ENCODE measurements around the gene PLD2.
"Not testable (repeated sequence)": the region's sequence is repeated elsewhere in the genome, so short reads cannot be mapped to it uniquely, and the experiment has no call there.

PLD2 gene

DNA sequence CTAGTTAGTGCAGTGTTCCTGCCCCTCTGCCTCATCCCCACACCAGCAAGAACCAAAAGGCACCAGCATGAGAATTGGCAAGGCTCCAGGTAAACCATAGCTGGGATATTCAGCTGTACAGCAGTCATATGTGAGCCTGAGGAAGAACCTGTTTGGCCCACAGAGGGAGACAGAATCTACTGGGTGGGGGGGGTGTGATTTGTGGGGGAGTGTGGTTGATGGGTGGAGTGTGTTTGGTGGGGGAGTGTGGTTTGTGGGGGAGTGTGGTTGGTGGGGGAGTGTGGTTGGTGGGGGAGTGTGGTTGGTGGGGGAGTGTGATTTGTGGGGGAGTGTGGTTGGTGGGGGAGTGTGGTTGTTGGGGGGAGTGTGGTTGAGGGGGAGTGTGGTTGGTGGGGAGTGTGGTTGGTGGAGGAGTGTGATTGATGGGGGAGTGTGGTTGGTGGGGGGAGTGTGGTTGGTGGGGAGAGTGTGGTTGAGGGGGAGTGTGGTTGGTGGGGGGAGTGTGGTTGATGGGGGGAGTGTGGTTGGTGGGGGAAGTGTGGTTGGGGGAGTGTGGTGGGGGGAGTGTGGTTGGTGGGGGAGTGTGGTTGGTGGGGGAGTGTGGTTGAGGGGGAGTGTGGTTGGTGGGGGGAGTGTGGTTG, 45.7 kb downstream of the PLD2 start:
- TF ChIP-seq, protein P1, sequence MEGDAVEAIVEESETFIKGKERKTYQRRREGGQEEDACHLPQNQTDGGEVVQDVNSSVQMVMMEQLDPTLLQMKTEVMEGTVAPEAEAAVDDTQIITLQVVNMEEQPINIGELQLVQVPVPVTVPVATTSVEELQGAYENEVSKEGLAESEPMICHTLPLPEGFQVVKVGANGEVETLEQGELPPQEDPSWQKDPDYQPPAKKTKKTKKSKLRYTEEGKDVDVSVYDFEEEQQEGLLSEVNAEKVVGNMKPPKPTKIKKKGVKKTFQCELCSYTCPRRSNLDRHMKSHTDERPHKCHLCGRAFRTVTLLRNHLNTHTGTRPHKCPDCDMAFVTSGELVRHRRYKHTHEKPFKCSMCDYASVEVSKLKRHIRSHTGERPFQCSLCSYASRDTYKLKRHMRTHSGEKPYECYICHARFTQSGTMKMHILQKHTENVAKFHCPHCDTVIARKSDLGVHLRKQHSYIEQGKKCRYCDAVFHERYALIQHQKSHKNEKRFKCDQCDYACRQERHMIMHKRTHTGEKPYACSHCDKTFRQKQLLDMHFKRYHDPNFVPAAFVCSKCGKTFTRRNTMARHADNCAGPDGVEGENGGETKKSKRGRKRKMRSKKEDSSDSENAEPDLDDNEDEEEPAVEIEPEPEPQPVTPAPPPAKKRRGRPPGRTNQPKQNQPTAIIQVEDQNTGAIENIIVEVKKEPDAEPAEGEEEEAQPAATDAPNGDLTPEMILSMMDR (IDR thresholded peaks at IDR 0.05): no peak
- no peak for TF ChIP-seq ZFX (IDR thresholded peaks at IDR 0.05; ENCODE audit: borderline replicate concordance)
- H3K27ac ChIP-seq: no peak overlapping the region

- H3K27ac ChIP-seq: no peak overlapping the region
Observed at GRCh38 chr17:4853208-4853671, 46.3 kb downstream of the PLD2 start.

DNA sequence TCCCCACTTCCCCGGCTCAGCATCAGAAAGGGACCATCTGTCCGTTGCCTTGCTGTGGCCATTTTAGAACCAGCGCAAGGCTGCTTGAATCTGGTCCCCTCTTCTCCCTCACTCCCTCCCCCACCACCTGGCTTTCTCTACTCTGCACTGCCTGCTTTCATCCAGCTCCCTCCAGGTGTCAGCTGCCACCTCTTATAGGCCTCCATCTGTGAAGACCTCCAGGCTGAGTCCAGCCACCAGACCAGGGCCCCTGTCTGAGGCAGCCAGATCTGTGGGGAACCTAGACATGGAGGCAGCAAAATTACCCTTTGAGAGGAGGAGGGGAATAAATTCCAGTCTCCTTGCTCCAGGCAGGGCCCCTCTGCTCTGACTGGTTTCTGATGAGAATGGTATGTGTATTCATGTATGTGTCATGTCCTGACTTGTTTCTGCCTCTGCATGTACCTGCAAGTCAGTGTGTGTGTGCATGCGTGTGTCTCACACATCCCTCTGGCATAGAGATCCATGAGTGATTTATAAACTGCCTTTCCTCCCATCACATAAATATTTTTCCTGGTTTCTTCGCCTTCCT, 47.2 kb downstream of the PLD2 start:
- TF ChIP-seq, protein P1 (IDR thresholded peaks at IDR 0.05): no peak
- TF ChIP-seq ZFX (IDR thresholded peaks at IDR 0.05; ENCODE audit: borderline replicate concordance): no peak
- no peak overlapping the region for H3K27ac ChIP-seq

More at GRCh38 chr17:4853208-4853671, 46.3 kb downstream of the PLD2 start:
- no peak for TF ChIP-seq ZFX (IDR thresholded peaks at IDR 0.05; ENCODE audit: borderline replicate concordance)
- TF ChIP-seq, protein P1 (IDR thresholded peaks at IDR 0.05): no peak

GRCh38 chr17:4856271-4856936, 49.5 kb downstream of the PLD2 start:
- H3K27ac ChIP-seq: no peak overlapping the region
- no peak for TF ChIP-seq ZFX (IDR thresholded peaks at IDR 0.05; ENCODE audit: borderline replicate concordance)
- TF ChIP-seq, protein P1 (IDR thresholded peaks at IDR 0.05): no peak

DNA sequence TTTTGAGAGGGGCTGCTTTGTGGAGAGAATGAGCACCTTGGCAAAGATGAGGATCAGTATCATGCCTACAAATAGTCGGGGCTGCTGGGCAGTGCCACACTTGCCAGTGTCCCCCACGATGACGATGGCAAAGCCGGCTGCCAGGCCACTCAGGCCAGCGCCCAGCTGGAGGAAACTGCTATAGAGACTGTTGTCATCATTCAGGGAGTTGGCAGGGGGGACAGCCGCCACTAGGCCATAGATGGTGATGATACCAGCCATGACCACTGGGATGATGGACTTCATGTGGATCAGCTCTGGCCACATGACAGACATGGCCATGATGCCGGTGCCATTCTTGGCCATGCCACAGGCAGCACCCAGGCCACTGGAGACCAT, 50.0 kb downstream of the PLD2 start:
- TF ChIP-seq ZFX (IDR thresholded peaks at IDR 0.05; ENCODE audit: borderline replicate concordance): no peak
- TF ChIP-seq, protein P1 (IDR thresholded peaks at IDR 0.05): no peak
- H3K27ac ChIP-seq: no peak overlapping the region

GRCh38 chr17:4857347-4857746, 50.4 kb downstream of the PLD2 start:
- not testable (repeated sequence) for H3K27ac ChIP-seq

- no peak overlapping the region for H3K27ac ChIP-seq
- TF ChIP-seq ZFX (IDR thresholded peaks at IDR 0.05; ENCODE audit: borderline replicate concordance): no peak
- TF ChIP-seq, protein P1 (IDR thresholded peaks at IDR 0.05): no peak
Observed at GRCh38 chr17:4858068-4858881, 51.3 kb downstream of the PLD2 start.

Measured in 22Rv1 (cell line).